Esophagus squamous epithelium (tissue), 4 donors: Measurements from ENCODE around the gene LGALS4.

Experiments
- CTCF ChIP-seq, 6 experiments: fragments of 450-650 bp in 4 of 6; fragments of 200-600 bp in 2 of 6; sonication (generic) in 2 of 6; IDR thresholded peaks; one replicate each; pipeline ENCODE4 v1.5.1; 2016 to 2019; ENCODE audit warnings: antibody characterized with exemption in 6 of 6, mild to moderate bottlenecking in 4 of 6, moderate library complexity in 4 of 6
- POLR2A ChIP-seq, 4 donors: fragments of 450-650 bp; IDR thresholded peaks; one replicate each; pipeline ENCODE4 v1.6.1; 2017; ENCODE audit warnings: antibody characterized with exemption in 4 of 4, mild to moderate bottlenecking in 4 of 4, moderate library complexity in 3 of 4

DNA sequence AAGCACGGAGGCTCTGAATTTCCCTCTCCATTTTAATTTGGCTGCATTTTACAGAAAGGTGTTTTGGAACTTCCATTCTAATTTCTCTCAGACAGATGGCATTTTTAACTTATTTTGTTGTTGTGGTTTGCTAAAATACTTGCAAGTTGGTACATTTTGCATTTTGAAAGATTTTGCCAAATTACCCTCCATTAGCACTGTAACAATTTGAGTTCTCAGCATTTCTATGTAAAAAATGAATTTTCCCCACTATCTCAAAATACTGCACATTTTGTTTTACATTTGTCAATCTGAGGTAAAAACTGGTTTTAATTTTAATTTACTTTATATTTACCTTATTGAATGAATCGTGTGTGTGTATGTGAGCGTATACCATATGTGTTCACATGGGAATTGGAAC lies 44.1 kb upstream of the LGALS4 start:
- no peak for TF ChIP-seq POLR2A (IDR thresholded peaks at IDR 0.05)
- TF ChIP-seq CTCF (IDR thresholded peaks at IDR 0.05) = no peak
